ENCODE measurements around the gene PRDX3.

The PRDX3 gene

DNA sequence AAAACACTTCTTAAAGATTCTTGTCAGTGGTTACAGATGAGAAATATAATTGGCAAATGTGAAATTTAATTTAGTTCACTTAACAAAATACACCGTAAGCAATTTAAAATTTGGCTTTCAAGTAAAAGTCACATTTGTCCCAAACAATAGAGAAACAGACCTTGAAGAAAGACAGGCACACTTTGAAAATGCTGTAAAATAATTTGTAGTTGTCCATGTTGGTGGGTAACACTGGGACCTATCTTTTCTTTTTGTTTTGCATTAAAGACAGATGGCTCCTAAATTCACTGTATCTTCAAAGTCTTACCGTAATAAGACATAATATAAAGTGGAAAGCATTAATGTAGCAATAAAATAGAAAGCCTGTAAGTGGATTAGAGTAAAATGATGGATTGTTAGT lies 32.0 kb upstream of the PRDX3 start:
- peak overlapping the region; percentile 86 for H3K4me3 Mint-ChIP-seq
- H3K9me3 Mint-ChIP-seq, result no peaks in the 10 kb centered on the region
- no peak for DNase-seq (ENCODE audit: low spot score)
- no peaks in the 10 kb centered on the region for H3K27me3 Mint-ChIP-seq (ENCODE audit: low read depth)
- peak overlapping the region; percentile 96 for H3K27ac Mint-ChIP-seq
- peaks cover 20% of the 10 kb centered on the region for H3K36me3 Mint-ChIP-seq (ENCODE audit: low read depth)
- H3K4me1 Mint-ChIP-seq (ENCODE audit: low read depth), result peaks cover 59% of the 10 kb centered on the region

GRCh38 chr10:119209736-119210355 lies 31.2 kb upstream of the PRDX3 start:
- H3K27me3 Mint-ChIP-seq (ENCODE audit: low read depth), result no peaks in the 10 kb centered on the region
- no peaks in the 10 kb centered on the region for H3K9me3 Mint-ChIP-seq
- H3K36me3 Mint-ChIP-seq (ENCODE audit: low read depth), result peaks cover 20% of the 10 kb centered on the region
- H3K27ac Mint-ChIP-seq, result peak overlapping the region; percentile 89
- peak overlapping the region; percentile 93 for H3K4me3 Mint-ChIP-seq
- H3K4me1 Mint-ChIP-seq (ENCODE audit: low read depth), result peaks cover 55% of the 10 kb centered on the region
- DNase-seq (ENCODE audit: low spot score), result no peak

DNA sequence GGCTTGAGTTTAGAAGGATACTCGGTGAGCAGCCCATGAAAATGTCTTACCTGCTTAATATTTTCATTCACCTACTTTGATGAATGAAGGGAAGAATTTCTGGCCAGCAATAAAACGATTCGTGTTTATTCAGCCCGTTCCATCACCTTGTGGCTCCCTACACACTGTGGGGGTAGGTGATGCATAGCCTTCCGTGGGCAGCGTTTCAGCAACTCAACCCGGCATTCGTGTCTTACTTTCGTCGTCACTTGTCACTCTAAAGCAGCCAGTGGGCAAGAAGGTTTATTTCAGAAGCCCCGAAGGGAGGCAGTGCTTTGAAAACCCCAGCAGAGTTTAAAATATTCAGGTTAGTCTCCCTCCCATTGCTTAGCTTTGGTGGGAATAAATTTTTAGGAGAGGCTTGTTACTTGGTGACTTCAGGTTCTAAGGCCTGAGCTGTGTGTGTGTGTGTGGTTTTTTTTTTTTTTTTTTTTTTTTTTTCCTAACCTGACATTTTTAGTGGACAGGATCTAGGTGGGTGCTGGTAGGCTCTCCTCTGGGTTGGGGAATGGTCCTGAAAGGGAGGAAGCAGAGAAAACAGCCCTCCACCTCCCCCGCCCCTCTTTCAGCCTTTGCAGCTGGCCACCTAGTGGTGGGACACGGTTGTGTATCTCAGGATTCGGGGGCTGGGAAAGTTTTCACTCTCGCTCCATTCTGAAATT lies 30.6 kb upstream of the PRDX3 start:
- Mint-ChIP-seq H3K36me3 (ENCODE audit: low read depth) (peaks cover 17% of the 10 kb centered on the region), H3K27me3 (ENCODE audit: low read depth) (no peaks in the 10 kb centered on the region), H3K27ac (peak overlapping the region; percentile 89), H3K4me3 (peak overlapping the region; percentile 93), H3K4me1 (ENCODE audit: low read depth) (peaks cover 52% of the 10 kb centered on the region), H3K9me3 (no peaks in the 10 kb centered on the region)
- peak; percentile 68 for DNase-seq (ENCODE audit: low spot score)

GRCh38 chr10:119208553-119208940 lies 29.9 kb upstream of the PRDX3 start:
- Mint-ChIP-seq H3K27me3 (ENCODE audit: low read depth) (no peaks in the 10 kb centered on the region), H3K36me3 (ENCODE audit: low read depth) (peaks cover 16% of the 10 kb centered on the region), H3K9me3 (no peaks in the 10 kb centered on the region), H3K4me1 (ENCODE audit: low read depth) (peaks cover 46% of the 10 kb centered on the region), H3K4me3 (peak overlapping the region; percentile 93), H3K27ac (peak overlapping the region; percentile 89)
- no peak for DNase-seq (ENCODE audit: low spot score)

- peak overlapping the region; percentile 89 for H3K27ac Mint-ChIP-seq
- H3K27me3 Mint-ChIP-seq (ENCODE audit: low read depth), result no peaks in the 10 kb centered on the region
- H3K4me1 Mint-ChIP-seq (ENCODE audit: low read depth), result peaks cover 45% of the 10 kb centered on the region
- H3K4me3 Mint-ChIP-seq, result peak overlapping the region; percentile 93
- no peaks in the 10 kb centered on the region for H3K9me3 Mint-ChIP-seq
- H3K36me3 Mint-ChIP-seq (ENCODE audit: low read depth), result peaks cover 15% of the 10 kb centered on the region
- DNase-seq (ENCODE audit: low spot score), result peak; percentile 37
These were observed 29.3 kb upstream of the PRDX3 start for GRCh38 chr10:119207713-119208552.

DNA sequence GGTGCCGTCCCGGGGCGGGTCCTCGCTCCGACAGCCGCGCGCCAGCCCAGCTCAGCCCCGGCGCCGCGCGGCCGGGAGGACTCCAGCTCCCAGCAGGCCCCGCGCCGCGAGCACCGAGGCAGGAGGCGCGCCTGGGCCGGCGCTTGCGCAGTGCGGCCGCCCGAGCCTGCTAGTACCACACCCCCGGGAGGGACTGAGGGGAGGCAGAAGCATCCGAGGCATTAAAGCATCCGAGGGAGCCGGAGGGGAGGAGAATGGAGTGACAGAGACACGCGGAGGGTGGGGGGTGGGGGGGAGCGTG lies 28.7 kb upstream of the PRDX3 start, which contains the start of gene GRK5:
GRK5 (plus strand) TSS at position 206 of the 301 bp plus-strand sequence. CDS start 347 bp downstream, outside the sequence.
- peak; percentile 98 for DNase-seq (ENCODE audit: low spot score)
- Mint-ChIP-seq H3K9me3 (no peaks in the 10 kb centered on the region), H3K27me3 (ENCODE audit: low read depth) (no peaks in the 10 kb centered on the region), H3K4me3 (peak within 1 kb of the TSS; percentile 97), H3K4me1 (ENCODE audit: low read depth) (peaks cover 39% of the 10 kb centered on the region), H3K36me3 (ENCODE audit: low read depth) (peaks cover 11% of the 10 kb centered on the region), H3K27ac (peak within 1 kb of the TSS; percentile 98)

- Mint-ChIP-seq H3K4me1 (ENCODE audit: low read depth) (peaks cover 34% of the 10 kb centered on the region), H3K9me3 (no peaks in the 10 kb centered on the region), H3K4me3 (peak overlapping the region; percentile 97), H3K36me3 (ENCODE audit: low read depth) (peaks cover 7% of the 10 kb centered on the region), H3K27me3 (ENCODE audit: low read depth) (no peaks in the 10 kb centered on the region), H3K27ac (peak overlapping the region; percentile 98)
- peak; percentile 79 for DNase-seq (ENCODE audit: low spot score)
These were observed 28.2 kb upstream of the PRDX3 start for GRCh38 chr10:119206603-119207365.

GRCh38 chr10:119205894-119206602 lies 27.4 kb upstream of the PRDX3 start:
- H3K27me3 Mint-ChIP-seq (ENCODE audit: low read depth), result no peaks in the 10 kb centered on the region
- peak overlapping the region; percentile 98 for H3K27ac Mint-ChIP-seq
- peak; percentile 55 for DNase-seq (ENCODE audit: low spot score)
- peak overlapping the region; percentile 97 for H3K4me3 Mint-ChIP-seq
- H3K4me1 Mint-ChIP-seq (ENCODE audit: low read depth), result peaks cover 27% of the 10 kb centered on the region
- no peaks in the 10 kb centered on the region for H3K9me3 Mint-ChIP-seq
- peaks cover 4% of the 10 kb centered on the region for H3K36me3 Mint-ChIP-seq (ENCODE audit: low read depth)

DNA sequence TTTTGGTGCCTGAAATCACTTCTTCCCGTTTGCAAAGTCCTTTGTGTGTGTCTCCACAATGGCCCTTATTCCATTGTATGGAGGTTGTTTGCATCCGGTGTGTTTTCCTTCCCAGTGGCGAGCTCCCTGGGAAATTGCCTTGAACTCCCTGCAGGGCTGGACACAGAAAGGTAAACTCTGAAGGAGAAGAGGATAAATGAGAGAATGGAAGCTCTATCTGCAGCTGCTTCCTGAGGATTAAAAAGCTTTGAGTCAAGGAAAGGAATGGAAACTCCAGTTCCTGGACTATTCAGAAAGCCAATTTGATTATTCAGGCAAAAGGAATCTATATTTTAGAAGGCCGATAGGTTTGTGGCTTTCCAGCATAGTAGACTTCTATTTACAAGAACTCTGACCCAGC lies 24.4 kb upstream of the PRDX3 start:
- no peak overlapping the region for H3K4me3 Mint-ChIP-seq
- H3K4me1 Mint-ChIP-seq (ENCODE audit: low read depth), result peaks cover 19% of the 10 kb centered on the region
- no peaks in the 10 kb centered on the region for H3K27me3 Mint-ChIP-seq (ENCODE audit: low read depth)
- peaks cover under 1% of the 10 kb centered on the region for H3K36me3 Mint-ChIP-seq (ENCODE audit: low read depth)
- no peak overlapping the region for H3K27ac Mint-ChIP-seq
- no peaks in the 10 kb centered on the region for H3K9me3 Mint-ChIP-seq
- no peak for DNase-seq (ENCODE audit: low spot score)

DNA sequence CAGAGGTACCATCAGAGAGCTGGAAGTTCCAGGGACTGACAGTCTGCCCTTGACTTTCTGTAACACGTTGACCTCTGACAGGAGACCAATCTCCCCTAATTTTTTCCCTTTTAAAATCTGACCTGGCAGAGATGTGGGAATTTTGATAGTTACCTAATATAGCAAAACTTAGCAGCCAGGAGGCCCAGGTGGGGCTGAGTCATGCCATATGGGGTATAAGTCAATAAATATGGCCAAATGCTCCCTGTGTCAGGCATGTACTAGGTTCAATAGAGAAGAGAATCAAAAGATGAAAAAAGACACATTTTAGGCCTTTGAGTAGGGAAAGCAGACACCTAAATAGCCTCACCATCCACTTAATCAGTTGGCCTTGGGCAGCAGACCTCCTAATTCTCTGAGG lies 22.6 kb upstream of the PRDX3 start:
- Mint-ChIP-seq H3K4me1 (ENCODE audit: low read depth) (peaks cover 22% of the 10 kb centered on the region), H3K36me3 (ENCODE audit: low read depth) (no peaks in the 10 kb centered on the region), H3K9me3 (no peaks in the 10 kb centered on the region), H3K27ac (no peak overlapping the region), H3K4me3 (no peak overlapping the region), H3K27me3 (ENCODE audit: low read depth) (no peaks in the 10 kb centered on the region)
- DNase-seq (ENCODE audit: low spot score), result no peak

- H3K27me3 Mint-ChIP-seq (ENCODE audit: low read depth), result no peaks in the 10 kb centered on the region
- no peak overlapping the region for H3K4me3 Mint-ChIP-seq
These were observed 20.8 kb upstream of the PRDX3 start for GRCh38 chr10:119199231-119199992.

DNA sequence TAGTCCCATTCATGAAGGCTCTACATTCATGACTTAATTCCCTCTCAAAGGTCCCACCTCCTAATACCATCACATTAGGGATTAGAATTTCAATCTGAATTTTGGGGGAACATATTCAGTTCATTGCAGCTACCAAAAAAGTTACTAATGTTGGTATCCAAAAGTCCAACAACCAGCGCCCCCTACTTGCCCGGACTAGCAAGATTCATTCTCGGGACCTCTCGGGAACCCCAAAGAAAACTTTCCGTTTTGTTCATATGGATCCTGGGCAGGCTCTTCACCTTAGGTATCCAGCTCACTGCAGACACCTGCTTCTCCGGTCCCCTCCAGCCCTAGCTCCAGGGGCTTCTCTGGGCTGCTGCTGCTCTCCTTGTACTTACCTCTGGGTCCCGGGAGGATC lies 19.8 kb upstream of the PRDX3 start:
- H3K36me3 Mint-ChIP-seq (ENCODE audit: low read depth), result no peaks in the 10 kb centered on the region
- no peak for DNase-seq (ENCODE audit: low spot score)
- H3K27ac Mint-ChIP-seq, result no peak overlapping the region
- H3K27me3 Mint-ChIP-seq (ENCODE audit: low read depth), result no peaks in the 10 kb centered on the region
- H3K4me3 Mint-ChIP-seq, result no peak overlapping the region
- peaks cover 26% of the 10 kb centered on the region for H3K4me1 Mint-ChIP-seq (ENCODE audit: low read depth)
- H3K9me3 Mint-ChIP-seq, result no peaks in the 10 kb centered on the region

More at GRCh38 chr10:119199231-119199992, 20.8 kb upstream of the PRDX3 start:
- DNase-seq (ENCODE audit: low spot score), result no peak
- H3K36me3 Mint-ChIP-seq (ENCODE audit: low read depth), result no peaks in the 10 kb centered on the region
- no peaks in the 10 kb centered on the region for H3K9me3 Mint-ChIP-seq
- H3K4me1 Mint-ChIP-seq (ENCODE audit: low read depth), result peaks cover 26% of the 10 kb centered on the region
- no peak overlapping the region for H3K27ac Mint-ChIP-seq

Measured in T-helper 2 cell treated with Interferon-gamma antibody and Interleukin-4, amounts not matched to agents 5 μg/mL and 100 μg/mL, for 36 hours (primary cell).